Measurements from ENCODE around the gene CLP1.

DNA sequence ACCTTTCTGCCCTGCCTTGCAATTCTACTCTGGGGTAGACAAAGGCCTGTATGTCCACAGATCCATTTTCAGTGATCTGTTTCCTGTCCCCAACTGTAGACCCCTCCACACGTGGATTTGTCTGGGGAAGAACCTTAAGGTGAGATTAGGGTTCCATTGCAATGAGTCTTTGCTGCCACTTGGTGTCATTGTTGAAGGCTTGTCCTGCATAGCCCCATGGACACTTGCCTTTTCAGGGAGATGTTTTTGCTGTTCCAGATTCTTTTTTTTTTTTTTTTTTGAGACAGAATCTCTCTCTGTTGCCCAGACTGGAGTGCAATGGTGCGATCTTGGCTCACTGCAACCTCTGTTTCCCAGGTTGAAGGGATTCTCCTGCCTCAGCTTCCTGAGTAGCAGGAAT, 38.2 kb upstream of the CLP1 start:
- no peak for TF ChIP-seq EZH2 (IDR thresholded peaks at IDR 0.05; ENCODE audit: borderline replicate concordance, control insufficient read depth, low read depth, low read length)
- TF ChIP-seq POLR2AphosphoS2 (IDR thresholded peaks at IDR 0.05; ENCODE audit: low read depth, low read length): no peak
